Activated CD8-positive, alpha-beta T cell treated with anti-CD3 and anti-CD28 coated beads, Interleukin-2, amount 10 ng/mL, durations not matched to agents 7 days and 5 days (primary cell): ENCODE results near the gene IFT122. TPM values are rescaled to one million over a fixed set of nuclear protein-coding genes. Genes with fewer than 3 reads are reported as not detected.
"Not testable (repeated sequence)": the region's sequence is repeated elsewhere in the genome, so short reads cannot be mapped to it uniquely, and the experiment has no call there.

Experiments used
- ATAC-seq: fragments of 150-1000 bp; cut with Tn5 transposase; one replicate; pipeline ENCODE4 v1.10.0; 2021; ENCODE audit warnings: moderate library complexity
- CTCF ChIA-PET: fragments of 350-600 bp; sonication (Branson Sonifier 250); formaldehyde crosslinking; loops from one replicate; lab custom pipeline; 2021; ENCODE audit warnings: antibody characterized with exemption; lab: Charles Lee
- POLR2A ChIA-PET: fragments of 350-600 bp; sonication (Branson Sonifier 250); formaldehyde crosslinking; loops from one replicate; lab custom pipeline; 2021; ENCODE audit warnings: antibody characterized with exemption; lab: Charles Lee
- DNase-seq: peaks from one replicate; pipeline ENCODE4 v3.0.0-alpha.2; 2020
- H3K27ac Mint-ChIP-seq: one replicate; pipeline ENCODE4 v1.8.0; 2021; ENCODE audit warnings: mild to moderate bottlenecking, mixed read lengths
- H3K27me3 Mint-ChIP-seq: one replicate; pipeline ENCODE4 v1.8.0; 2021; ENCODE audit warnings: low read depth, mixed read lengths
- H3K36me3 Mint-ChIP-seq: one replicate; pipeline ENCODE4 v1.8.0; 2021; ENCODE audit warnings: low read depth, mixed read lengths
- H3K4me1 Mint-ChIP-seq: one replicate; pipeline ENCODE4 v1.8.0; 2021; ENCODE audit warnings: low read depth, mixed read lengths
- H3K4me3 Mint-ChIP-seq: one replicate; pipeline ENCODE4 v1.8.0; 2021; ENCODE audit warnings: mild to moderate bottlenecking, mixed read lengths
- H3K9me3 Mint-ChIP-seq: one replicate; pipeline ENCODE4 v1.8.0; 2022; ENCODE audit warnings: mixed read lengths; ENCODE audit not compliant: insufficient read depth
- total RNA-seq, 2 experiments: library from RNA; stranded (reverse); gene quantifications; one replicate each; pipeline ENCODE4 v1.2.3, GENCODE V29; 2021

Gene IFT122
- total RNA-seq, 2 experiments from 2014 or later, result 22.3 to 25.6 TPM

DNA sequence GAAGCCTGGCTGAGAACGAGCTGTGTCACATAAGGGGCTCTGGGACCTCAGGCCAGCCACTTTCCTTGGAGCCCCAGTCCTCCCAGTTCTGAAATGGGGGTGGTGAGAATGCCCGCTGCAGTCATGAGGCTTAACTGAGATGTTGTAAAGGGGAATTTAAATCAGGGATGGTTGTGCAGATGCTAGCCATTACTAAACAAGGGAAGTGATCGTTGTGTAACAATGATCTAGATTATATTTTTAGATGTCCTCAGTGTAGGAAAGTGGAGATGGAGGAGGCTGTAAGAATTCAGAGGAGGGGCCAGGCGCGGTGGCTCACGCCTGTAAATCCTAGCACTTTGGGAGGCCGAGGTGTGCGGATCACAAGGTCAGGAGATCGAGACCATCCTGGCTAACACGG, 49.2 kb downstream of the IFT122 start:
- H3K4me1 Mint-ChIP-seq, POLR2A ChIA-PET, DNase-seq, H3K9me3 Mint-ChIP-seq, H3K27me3 Mint-ChIP-seq, H3K4me3 Mint-ChIP-seq, H3K36me3 Mint-ChIP-seq, H3K27ac Mint-ChIP-seq, ATAC-seq: not testable (repeated sequence)
- CTCF ChIA-PET, result interaction anchor here (1.6 to 1.7 kb wide), 2 partner anchors 105 to 338 kb away, joined by 7 to 8 read pairs; no protein-coding TSS in a partner anchor

DNA sequence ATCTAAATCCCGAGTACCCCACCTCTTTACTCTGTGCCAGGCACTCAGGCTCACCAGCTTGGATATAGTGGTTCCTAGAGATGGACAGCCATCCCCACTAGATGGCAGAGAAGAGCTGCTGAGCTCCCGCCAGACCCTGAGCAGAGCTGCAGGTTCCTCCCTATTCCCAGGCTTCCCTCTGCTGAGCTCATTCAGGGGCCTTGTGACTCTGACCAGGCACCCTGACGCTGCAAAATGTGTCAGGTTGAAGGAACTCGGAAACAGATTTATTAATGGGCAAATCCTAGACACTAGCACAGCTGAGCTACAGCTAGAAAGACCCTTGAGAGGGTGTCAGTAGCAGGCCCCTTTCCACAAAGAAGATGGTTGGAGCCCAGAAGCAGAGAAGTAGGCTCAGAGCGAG, 50.2 kb downstream of the IFT122 start:
- DNase-seq (peak; percentile 65), ATAC-seq (peak; percentile 95)
- POLR2A ChIA-PET, result no interaction called here
- Mint-ChIP-seq H3K9me3 (no peaks in the 10 kb centered on the region), H3K27ac (no peak overlapping the region), H3K36me3 (no peaks in the 10 kb centered on the region), H3K4me1 (no peaks in the 10 kb centered on the region), H3K27me3 (no peaks in the 10 kb centered on the region), H3K4me3 (no peak overlapping the region)
- CTCF ChIA-PET, result interaction anchor here (0.6 to 2.0 kb wide), 37 partner anchors 9 to 617 kb away, joined by 3 to 17 read pairs (median 4); partner anchors contain the start of genes IFT122 and MBD4

DNA sequence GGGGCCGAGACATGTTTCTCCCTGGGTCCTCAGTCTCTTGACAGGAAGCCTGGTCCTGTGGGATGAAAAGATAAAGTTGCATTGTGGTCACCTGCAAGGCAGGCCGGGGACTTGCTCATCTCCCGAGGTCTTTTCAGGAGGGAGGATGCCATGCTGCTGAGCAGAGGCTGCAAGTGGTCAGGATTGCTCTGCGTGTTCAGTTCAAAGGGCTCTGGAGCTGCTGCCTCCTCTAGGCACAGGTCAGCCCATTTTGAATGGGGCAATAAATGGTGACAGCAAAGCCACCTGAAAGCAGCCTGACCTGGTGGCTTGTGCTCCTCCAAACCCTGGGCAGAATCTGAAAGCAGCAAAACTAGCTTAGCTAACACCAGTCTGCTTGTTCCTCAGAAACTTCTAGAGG, 51.1 kb downstream of the IFT122 start:
- H3K4me1 Mint-ChIP-seq, POLR2A ChIA-PET, H3K27me3 Mint-ChIP-seq, H3K4me3 Mint-ChIP-seq, H3K27ac Mint-ChIP-seq, ATAC-seq, DNase-seq, H3K36me3 Mint-ChIP-seq, H3K9me3 Mint-ChIP-seq: not testable (repeated sequence)
- CTCF ChIA-PET, result interaction anchor here (1.2 to 2.0 kb wide), 12 partner anchors 10 to 338 kb away, joined by 3 to 17 read pairs (median 10); partner anchors contain the start of genes IFT122 and MBD4

DNA sequence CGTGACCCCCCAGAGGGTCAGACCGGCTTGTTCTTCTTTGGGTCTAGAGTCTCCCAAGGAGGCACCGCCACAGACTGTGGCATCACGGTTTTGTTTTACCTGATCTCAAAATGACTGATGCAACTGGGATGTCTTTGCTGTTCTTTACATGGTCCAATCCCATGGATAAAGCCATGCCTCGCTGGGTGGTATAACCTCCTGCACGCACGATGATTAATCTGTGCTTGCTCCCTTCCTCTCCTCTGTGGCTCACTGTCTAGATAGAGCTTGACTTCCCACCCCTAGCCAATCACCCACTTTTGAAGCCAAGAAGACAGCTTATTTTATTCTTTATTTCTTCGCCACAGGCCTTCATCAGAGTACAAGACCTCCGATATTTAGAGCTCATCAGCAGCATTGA, 51.8 kb downstream of the IFT122 start:
- CTCF ChIA-PET, result interaction anchor here (0.6 kb wide), 1 partner anchor 158 kb away, joined by 3 read pairs; no protein-coding TSS in a partner anchor

DNA sequence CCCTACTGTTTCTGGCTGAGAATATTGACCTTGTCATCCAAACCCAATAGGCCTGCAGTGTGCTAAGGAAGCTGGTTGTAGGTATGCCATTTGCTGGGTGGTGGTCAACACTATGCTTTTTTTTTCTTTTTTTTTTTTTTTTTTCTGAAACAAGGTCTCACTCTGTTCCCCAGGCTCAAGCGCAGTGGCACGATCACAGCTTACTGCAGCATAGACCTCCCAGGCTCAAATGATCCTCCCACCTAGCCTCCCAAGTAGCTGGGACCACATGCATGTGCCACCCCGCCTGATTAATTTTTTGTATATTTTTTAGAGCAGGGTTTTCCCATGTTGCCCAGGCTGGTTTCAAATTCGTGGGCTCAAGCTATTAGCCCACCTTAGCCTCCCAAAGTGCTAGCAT, 52.7 kb downstream of the IFT122 start:
- ChIA-PET CTCF (no interaction called here), POLR2A (interaction anchor here (0.7 kb wide), 1 partner anchor 12 kb away, joined by 3 read pairs; no protein-coding TSS in a partner anchor)
- no peaks in the 10 kb centered on the region for H3K4me1 Mint-ChIP-seq
- ATAC-seq, result no peak
- no peaks in the 10 kb centered on the region for H3K9me3 Mint-ChIP-seq
- DNase-seq, result no peak
- H3K27me3 Mint-ChIP-seq, result no peaks in the 10 kb centered on the region
- H3K27ac Mint-ChIP-seq, result no peak overlapping the region
- H3K36me3 Mint-ChIP-seq, result no peaks in the 10 kb centered on the region
- H3K4me3 Mint-ChIP-seq, result no peak overlapping the region

More for the DNA sequence above, 51.8 kb downstream of the IFT122 start:
- no peak overlapping the region for H3K4me3 Mint-ChIP-seq
- H3K36me3 Mint-ChIP-seq, result no peaks in the 10 kb centered on the region
- H3K27ac Mint-ChIP-seq, result no peak overlapping the region
- no peak for ATAC-seq
- no peak for DNase-seq
- no peaks in the 10 kb centered on the region for H3K9me3 Mint-ChIP-seq
- H3K4me1 Mint-ChIP-seq, result no peaks in the 10 kb centered on the region
- H3K27me3 Mint-ChIP-seq, result no peaks in the 10 kb centered on the region
- POLR2A ChIA-PET, result no interaction called here

DNA sequence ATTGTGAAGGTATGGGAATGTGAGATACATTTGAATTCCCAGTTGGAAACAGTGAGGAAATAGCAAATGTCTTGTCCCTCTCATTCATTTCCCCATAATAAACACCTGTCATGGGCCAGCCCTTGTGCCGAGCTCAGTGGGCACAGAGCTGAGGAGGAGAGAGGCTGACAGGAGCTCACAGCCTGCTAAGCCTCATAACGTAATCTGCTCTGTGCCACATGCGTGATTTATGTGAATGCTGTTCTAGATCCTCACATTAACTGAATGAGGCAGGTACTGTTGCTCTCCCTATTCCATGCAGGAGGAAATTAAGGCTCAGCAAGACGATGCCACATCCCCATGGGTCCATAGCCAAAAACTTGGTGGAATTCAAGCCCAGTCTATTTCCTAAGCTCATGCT, 53.2 kb downstream of the IFT122 start:
- no peak for ATAC-seq

DNA sequence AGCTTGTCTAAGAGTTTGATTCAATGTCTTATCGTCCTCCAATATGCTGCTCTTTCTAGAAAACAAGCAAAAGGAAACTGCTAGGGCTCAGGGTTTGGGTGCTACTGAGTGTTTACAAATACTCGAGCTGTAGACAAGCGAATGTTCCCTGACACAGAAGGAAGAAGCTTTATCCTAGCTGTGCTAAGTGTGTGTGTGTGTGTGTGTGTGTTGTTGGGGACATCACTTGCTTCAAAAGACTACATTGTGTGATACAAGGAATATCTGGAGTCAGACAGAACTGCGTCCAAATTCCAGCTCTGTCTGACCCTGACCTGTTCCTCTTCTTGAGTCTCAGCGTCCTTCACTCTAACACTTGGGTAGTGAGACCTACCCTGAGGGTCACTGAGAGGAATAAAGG, 54.5 kb downstream of the IFT122 start:
- H3K9me3 Mint-ChIP-seq, ATAC-seq, POLR2A ChIA-PET, H3K27ac Mint-ChIP-seq, H3K36me3 Mint-ChIP-seq, H3K4me3 Mint-ChIP-seq, H3K27me3 Mint-ChIP-seq, DNase-seq, H3K4me1 Mint-ChIP-seq: not testable (repeated sequence)
- CTCF ChIA-PET, result interaction anchor here (1.6 kb wide), 1 partner anchor 9 kb away, joined by 3 read pairs; no protein-coding TSS in a partner anchor

More for the DNA sequence above, 53.2 kb downstream of the IFT122 start:
- Mint-ChIP-seq H3K36me3 (no peaks in the 10 kb centered on the region), H3K4me1 (no peaks in the 10 kb centered on the region), H3K9me3 (no peaks in the 10 kb centered on the region), H3K27me3 (no peaks in the 10 kb centered on the region), H3K27ac (no peak overlapping the region), H3K4me3 (no peak overlapping the region)
- ChIA-PET CTCF (interaction anchor here (1.6 kb wide), 1 partner anchor 10 kb away, joined by 3 read pairs; no protein-coding TSS in a partner anchor), POLR2A (interaction anchor here (0.7 kb wide), 1 partner anchor 11 kb away, joined by 3 read pairs; no protein-coding TSS in a partner anchor)
- DNase-seq, result no peak

DNA sequence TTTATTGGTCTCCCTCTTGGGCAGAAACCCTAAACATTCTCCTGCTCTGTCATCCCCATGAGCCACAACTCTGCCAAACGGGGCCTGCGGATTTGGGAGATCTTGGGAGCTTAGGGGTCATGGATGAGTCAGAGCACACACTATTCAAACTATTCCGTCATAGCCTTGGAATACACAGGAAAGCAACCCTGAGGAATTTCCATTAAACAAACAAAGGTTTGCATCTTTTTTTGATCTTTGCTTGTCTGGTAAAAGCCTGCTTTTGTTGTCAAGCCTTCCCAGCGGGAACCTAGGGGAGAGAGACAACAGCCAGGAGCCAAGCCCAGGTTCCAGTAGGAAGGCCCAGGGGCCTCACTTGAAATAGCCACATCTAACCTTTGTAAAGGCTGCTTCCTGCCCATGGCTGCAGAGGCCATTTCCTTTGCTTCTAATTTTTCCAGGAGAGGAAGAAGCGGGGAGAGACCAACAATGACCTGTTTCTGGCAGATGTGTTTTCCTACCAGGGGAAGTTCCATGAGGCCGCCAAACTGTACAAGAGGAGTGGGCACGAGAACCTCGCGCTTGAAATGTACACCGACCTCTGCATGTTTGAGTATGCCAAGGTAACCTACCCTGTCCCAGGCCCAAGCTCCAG, 55.1 kb downstream of the IFT122 start:
- ATAC-seq, H3K27me3 Mint-ChIP-seq, DNase-seq, H3K4me3 Mint-ChIP-seq, POLR2A ChIA-PET, H3K36me3 Mint-ChIP-seq, CTCF ChIA-PET, H3K4me1 Mint-ChIP-seq, H3K9me3 Mint-ChIP-seq, H3K27ac Mint-ChIP-seq: not testable (repeated sequence)

DNA sequence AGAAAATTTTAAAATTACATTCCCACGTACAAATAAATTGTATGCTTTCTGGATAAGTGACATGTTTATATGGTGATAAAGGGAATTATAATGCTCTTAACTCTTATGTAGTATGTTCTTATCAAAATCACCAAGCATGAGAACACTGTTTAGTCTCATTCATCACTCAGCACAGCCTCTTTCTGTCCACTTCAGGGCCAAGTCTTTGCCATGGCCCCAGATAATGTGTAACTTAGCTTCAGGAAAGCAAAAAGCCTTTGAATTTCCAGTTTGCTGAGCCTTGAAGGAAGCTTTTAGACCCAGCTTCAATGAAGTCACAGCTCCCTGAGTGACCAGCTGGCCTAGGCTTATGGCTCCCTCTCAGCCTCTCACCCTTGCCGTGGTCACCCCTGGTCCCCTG, 57.9 kb downstream of the IFT122 start:
- ATAC-seq, DNase-seq, POLR2A ChIA-PET, H3K27me3 Mint-ChIP-seq, H3K4me3 Mint-ChIP-seq, CTCF ChIA-PET, H3K9me3 Mint-ChIP-seq, H3K36me3 Mint-ChIP-seq, H3K4me1 Mint-ChIP-seq, H3K27ac Mint-ChIP-seq: not testable (repeated sequence)

DNA sequence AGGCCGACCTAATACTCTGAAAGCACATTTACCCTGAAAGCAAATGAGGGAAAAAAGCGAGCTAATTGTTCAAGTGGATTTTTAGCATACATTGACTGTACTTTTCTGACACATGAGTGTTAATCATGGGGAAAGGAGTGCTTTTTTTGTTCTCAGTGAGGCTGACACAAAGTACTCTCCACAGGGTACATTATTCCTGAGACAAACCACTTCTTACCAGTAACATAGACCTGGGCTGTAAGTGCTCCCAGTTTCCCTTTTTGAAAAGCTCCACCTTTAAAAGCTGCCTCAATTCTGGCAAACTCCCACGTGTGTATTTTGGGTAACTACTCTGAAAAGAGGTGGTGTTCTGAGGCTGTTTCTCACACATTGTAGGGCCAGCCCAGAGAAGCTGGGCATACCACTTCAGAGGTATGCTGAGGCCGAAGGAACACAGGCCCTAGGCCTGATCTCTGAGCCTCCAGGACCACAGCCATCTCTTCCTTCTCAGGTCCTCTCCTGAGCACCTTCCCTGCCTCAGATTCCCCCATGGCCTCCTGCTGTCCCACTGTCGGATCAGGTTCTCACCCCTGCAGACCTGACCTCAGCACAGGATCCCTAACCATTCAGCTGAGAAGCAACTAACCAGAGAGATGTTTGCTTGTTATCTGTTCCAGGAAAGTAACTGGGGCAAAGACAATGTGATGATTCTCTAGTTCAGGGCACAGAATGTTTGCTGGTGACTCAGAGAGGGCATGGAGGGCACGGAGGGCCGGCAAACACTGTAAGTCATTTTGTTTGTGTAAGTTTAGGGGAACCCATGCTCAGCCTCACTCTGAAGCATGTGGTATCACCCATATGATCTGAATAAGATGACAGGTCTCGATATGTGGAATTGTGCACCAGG, 58.8 kb downstream of the IFT122 start:
- POLR2A ChIA-PET, DNase-seq, H3K27me3 Mint-ChIP-seq, H3K9me3 Mint-ChIP-seq, CTCF ChIA-PET, ATAC-seq, H3K4me3 Mint-ChIP-seq, H3K27ac Mint-ChIP-seq, H3K36me3 Mint-ChIP-seq, H3K4me1 Mint-ChIP-seq: not testable (repeated sequence)

DNA sequence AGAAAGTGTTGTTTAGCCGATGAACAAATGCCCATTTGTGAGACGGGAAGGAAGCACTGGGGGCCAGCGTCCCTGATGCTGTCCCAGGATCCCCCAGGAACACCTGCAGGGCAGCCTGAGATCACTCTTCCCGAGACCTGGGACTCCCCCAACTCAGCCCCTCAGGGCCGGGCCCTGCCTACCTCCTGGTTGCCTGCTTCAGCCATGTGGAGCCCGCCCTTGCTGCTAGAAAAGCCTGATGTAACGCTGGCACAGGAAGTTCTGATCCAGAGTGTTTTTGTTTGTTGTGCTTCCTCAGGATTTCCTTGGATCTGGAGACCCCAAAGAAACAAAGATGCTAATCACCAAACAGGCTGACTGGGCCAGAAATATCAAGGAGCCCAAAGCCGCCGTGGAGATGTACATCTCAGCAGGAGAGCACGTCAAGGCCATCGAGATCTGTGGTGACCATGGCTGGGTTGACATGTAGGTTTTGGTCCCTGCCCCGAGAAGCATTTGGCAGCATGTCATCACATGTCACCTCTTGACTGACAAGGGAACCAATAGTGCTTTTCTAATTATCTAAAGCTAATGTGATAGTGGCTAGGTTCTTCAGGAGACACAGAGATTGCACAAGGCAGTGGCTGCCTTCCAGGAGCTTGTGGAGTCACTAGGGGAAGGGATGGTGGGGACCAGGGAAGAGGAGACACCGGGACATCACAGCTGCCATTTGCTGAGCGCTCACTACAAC, 59.7 kb downstream of the IFT122 start:
- H3K27me3 Mint-ChIP-seq, CTCF ChIA-PET, H3K36me3 Mint-ChIP-seq, H3K27ac Mint-ChIP-seq, H3K4me3 Mint-ChIP-seq, H3K4me1 Mint-ChIP-seq, ATAC-seq, H3K9me3 Mint-ChIP-seq, DNase-seq: not testable (repeated sequence)
- POLR2A ChIA-PET, result interaction anchor here (1.6 kb wide), 1 partner anchor 60 kb away, joined by 4 read pairs; the partner anchor contains the start of genes IFT122 and MBD4
